Body of pancreas (tissue), 4 donors: Measurements from ENCODE around the gene GMDS. TPM values are rescaled to one million over a fixed set of nuclear protein-coding genes. Genes with fewer than 3 reads are reported as not detected.

Experiments used
- ATAC-seq: fragments of 150-250 bp; one replicate; pipeline ENCODE4 v1.9.1; 2016
- DNase-seq, 4 donors: peaks; one replicate each; pipeline ENCODE4 v3.0.0-alpha.2; 2019
- H3K27ac ChIP-seq, 4 donors: fragments of 200-600 bp; sonication (generic); 1 replicate in 3 of 4; 2 replicates in 1 of 4; pipeline versions ENCODE4 v1.5.1 to v1.6.1; 2016 to 2019; ENCODE audit warnings: mild to moderate bottlenecking in 1 of 4, mixed read lengths in 1 of 4, moderate library complexity in 1 of 4
- H3K27me3 ChIP-seq, 2 donors: fragments of 200-600 bp; sonication (generic); one replicate each; pipeline ENCODE4 v1.6.0; 2016; ENCODE audit warnings: mild to moderate bottlenecking in 1 of 2
- H3K36me3 ChIP-seq, 2 donors: fragments of 200-600 bp; sonication (generic); replicated peaks in 1 of 2; 2 replicates each; pipeline ENCODE4 v1.5.1; 2016; ENCODE audit warnings: low read depth in 2 of 2; ENCODE audit not compliant: insufficient read depth in 1 of 2
- H3K4me1 ChIP-seq: fragments of 200-600 bp; sonication (generic); one replicate; pipeline ENCODE4 v1.6.0; 2016
- H3K4me3 ChIP-seq, 2 donors: fragments of 200-600 bp; sonication (generic); 1 replicate in 1 of 2; 2 replicates in 1 of 2; pipeline ENCODE4 v1.5.1; 2016 to 2019
- H3K9me3 ChIP-seq, 3 donors: fragments of 200-600 bp; sonication (generic); 1 replicate in 2 of 3; 2 replicates in 1 of 3; pipeline ENCODE4 v1.5.1; 2016
- CTCF ChIP-seq, 7 experiments: fragments of 450-650 bp in 4 of 7; fragments of 200-600 bp in 3 of 7; sonication (generic) in 3 of 7; IDR thresholded peaks; one replicate each; pipeline ENCODE4 v1.5.1; 2016 to 2019; ENCODE audit warnings: antibody characterized with exemption in 7 of 7
- POLR2A ChIP-seq, 3 donors: fragments of 450-650 bp; IDR thresholded peaks; one replicate each; pipeline ENCODE4 v1.6.1; 2016; ENCODE audit warnings: antibody characterized with exemption in 3 of 3, mild to moderate bottlenecking in 2 of 3
- WGBS, 2 donors: methylation state at CpG; one replicate each; pipeline ENCODE4 v1.1.5; 2017; 5-methylcytosine and 5-hydroxymethylcytosine counted together
- intact Hi-C: fragments of 100-400 bp; cut with DNase I; formaldehyde crosslinking; loops from one replicate; pipeline ENCODE4 v1.15.1; 2023
- total RNA-seq, 2 donors: library from RNA; depleted of rRNA; stranded (reverse); fragments of >200 nt; gene quantifications; one replicate each; pipeline ENCODE4 v1.1.0, GENCODE V29; 2016

Gene GMDS
- total RNA-seq, 2 donors from 2014 or later: 34.5 to 63.3 TPM

GRCh38 chr6:2235777-2236495 is 9.5 kb downstream of the GMDS start:
- whole genome bisulfite sequencing, 2 donors: 81 to 90% methylated on average over 2 of the region's 2 CpGs
- Histone ChIP-seq H3K9me3 (no peaks in the 10 kb centered on the region), H3K4me1 (peaks cover 4% of the 10 kb centered on the region), H3K36me3 (no peaks in the 10 kb centered on the region), H3K27ac (no peak overlapping the region), H3K27me3 (no peaks in the 10 kb centered on the region), H3K4me3 (no peak overlapping the region)
- DNase-seq (no peak), ATAC-seq (no peak)
- intact Hi-C loops: no loop called here
- no peak for TF ChIP-seq POLR2A (IDR thresholded peaks at IDR 0.05)
- no peak for TF ChIP-seq CTCF (IDR thresholded peaks at IDR 0.05)

GRCh38 chr6:2232445-2232844 is 13.0 kb downstream of the GMDS start:
- Histone ChIP-seq H3K4me1 (peaks cover 9% of the 10 kb centered on the region), H3K27ac (no peak overlapping the region), H3K9me3 (no peaks in the 10 kb centered on the region), H3K36me3 (no peaks in the 10 kb centered on the region), H3K4me3 (no peak overlapping the region), H3K27me3 (no peaks in the 10 kb centered on the region)
- ATAC-seq (no peak), DNase-seq (no peak)
- WGBS, 2 donors: 90 to 96% methylated on average over 9 of the region's 9 CpGs
- intact Hi-C loops: no loop called here
- no peak for TF ChIP-seq POLR2A (IDR thresholded peaks at IDR 0.05)
- no peak for TF ChIP-seq CTCF (IDR thresholded peaks at IDR 0.05)

DNA sequence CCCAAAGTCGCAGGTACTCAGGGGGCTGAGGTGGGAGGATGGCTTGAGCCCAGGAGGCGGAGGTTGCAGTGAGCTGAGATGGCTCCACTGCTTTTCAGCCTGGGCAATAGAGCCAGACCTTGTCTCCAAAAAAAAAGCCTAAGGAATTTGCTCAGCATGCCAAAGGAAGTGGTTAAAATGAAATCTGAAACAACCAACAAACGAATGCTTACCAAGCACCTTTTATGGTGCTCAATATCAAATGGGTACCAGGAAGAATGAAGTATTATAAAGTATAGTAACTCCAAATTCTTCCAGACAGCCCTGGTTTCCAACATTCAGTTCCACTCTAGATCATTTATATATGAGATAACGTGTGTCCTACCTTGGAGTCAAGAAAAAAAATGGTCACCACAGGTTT is 14.0 kb downstream of the GMDS start:
- H3K9me3 ChIP-seq: no peaks in the 10 kb centered on the region
- no peaks in the 10 kb centered on the region for H3K27me3 ChIP-seq
- 79% methylated on average over 4 of the region's 4 CpGs for WGBS, 2 donors
- peaks cover 12% of the 10 kb centered on the region for H3K4me1 ChIP-seq
- no peak overlapping the region for H3K4me3 ChIP-seq
- H3K27ac ChIP-seq: no peak overlapping the region
- H3K36me3 ChIP-seq: no peaks in the 10 kb centered on the region
- intact Hi-C loops: no loop called here
- TF ChIP-seq POLR2A (IDR thresholded peaks at IDR 0.05) (no peak), CTCF (IDR thresholded peaks at IDR 0.05) (no peak)
- no peak for DNase-seq
- ATAC-seq: no peak

DNA sequence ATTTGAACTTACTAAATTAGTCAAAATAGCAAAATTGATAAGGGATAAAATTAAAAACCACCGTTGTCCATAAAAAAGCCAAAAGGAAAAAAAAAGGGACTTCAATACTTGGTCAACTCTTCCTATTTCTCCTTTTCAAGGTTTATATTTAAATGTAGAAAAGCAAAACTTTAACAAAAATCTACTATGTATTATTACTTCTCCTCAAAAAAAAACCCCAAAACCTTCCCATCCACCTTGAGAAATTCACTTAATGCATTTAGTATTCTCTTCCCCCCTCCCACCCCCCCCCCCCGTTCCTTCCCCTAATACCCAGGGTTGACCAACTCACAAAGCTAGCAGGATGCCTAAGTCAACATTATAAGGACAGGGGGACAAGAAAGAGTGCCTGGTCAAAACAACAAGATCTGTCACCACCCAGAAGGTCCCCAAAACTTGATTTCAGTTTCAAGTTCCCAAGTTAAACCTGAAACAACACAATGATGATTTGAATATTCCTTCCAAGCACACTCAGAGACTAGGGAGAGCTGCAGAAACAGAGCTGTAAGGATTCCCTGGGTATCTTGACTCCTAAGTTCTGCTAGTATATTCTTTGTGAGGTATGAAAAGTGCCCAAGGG is 14.6 kb downstream of the GMDS start:
- peaks cover 19% of the 10 kb centered on the region for H3K4me1 ChIP-seq
- WGBS, 2 donors: 63 to 79% methylated on average over 2 of the region's 2 CpGs
- no peak overlapping the region for H3K27ac ChIP-seq

More for the DNA sequence above, 14.6 kb downstream of the GMDS start:
- TF ChIP-seq CTCF (IDR thresholded peaks at IDR 0.05) (no peak), POLR2A (IDR thresholded peaks at IDR 0.05) (no peak)
- H3K36me3 ChIP-seq: no peaks in the 10 kb centered on the region
- no peak overlapping the region for H3K4me3 ChIP-seq
- ATAC-seq (no peak), DNase-seq (no peak)
- H3K27me3 ChIP-seq: no peaks in the 10 kb centered on the region
- intact Hi-C loops: no loop called here
- H3K9me3 ChIP-seq: no peaks in the 10 kb centered on the region
